Thyroid gland (tissue), 4 donors: ENCODE results near the gene SNX14.

Experiments
- CTCF ChIP-seq, 6 experiments: fragments of 200-600 bp in 3 of 6; fragments of 450-650 bp in 3 of 6; sonication (generic) in 3 of 6; IDR thresholded peaks; one replicate each; pipeline ENCODE4 v1.5.1; 2016 to 2019; ENCODE audit warnings: antibody characterized with exemption in 6 of 6, mild to moderate bottlenecking in 2 of 6, inconsistent platforms in 1 of 6, moderate library complexity in 1 of 6
- POLR2A ChIP-seq, 2 donors: fragments of 450-650 bp; IDR thresholded peaks; one replicate each; pipeline ENCODE4 v1.6.1; 2017; ENCODE audit warnings: antibody characterized with exemption in 2 of 2, mild to moderate bottlenecking in 2 of 2, moderate library complexity in 1 of 2

GRCh38 chr6:85561750-85562357 is 31.8 kb downstream of the SNX14 start:
- TF ChIP-seq CTCF (IDR thresholded peaks at IDR 0.05) (no peak), POLR2A (IDR thresholded peaks at IDR 0.05) (no peak)
